GM18517 (cell line): ENCODE measurements around the gene MELK.

Source experiments
- ATAC-seq: cut with Tn5 transposase; IDR thresholded peaks from one replicate; pipeline ENCODE4 v1.9.1; 2021; ENCODE audit warnings: mild to moderate bottlenecking, moderate library complexity; ENCODE audit not compliant: unreplicated experiment

Gene MELK

GRCh38 chr9:36665921-36666431, 93.3 kb downstream of the MELK start:
- peak; percentile 52 for ATAC-seq

DNA sequence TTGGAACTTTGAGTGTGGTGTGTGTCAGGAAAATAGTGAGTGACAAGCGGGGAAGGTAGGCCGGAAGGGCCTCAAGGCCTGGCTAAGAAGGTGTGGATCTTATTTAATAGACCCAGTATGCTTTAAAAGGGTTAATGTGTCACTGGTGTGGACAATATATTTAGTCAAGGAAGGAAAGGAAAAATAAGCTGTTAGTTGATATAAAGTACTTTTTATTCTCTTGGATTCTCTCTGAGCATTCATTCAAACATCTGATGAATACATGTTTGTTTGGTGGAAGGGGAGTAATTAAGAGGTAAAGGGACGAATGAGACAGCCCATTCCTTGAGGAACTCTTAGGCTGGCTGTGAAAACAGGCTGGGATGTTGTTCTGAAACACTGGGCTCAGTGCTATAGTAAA, 98.9 kb downstream of the MELK start:
- ATAC-seq = no peak

- ATAC-seq = no peak
Observed at GRCh38 chr9:36676091-36676490, 103.4 kb downstream of the MELK start.

DNA sequence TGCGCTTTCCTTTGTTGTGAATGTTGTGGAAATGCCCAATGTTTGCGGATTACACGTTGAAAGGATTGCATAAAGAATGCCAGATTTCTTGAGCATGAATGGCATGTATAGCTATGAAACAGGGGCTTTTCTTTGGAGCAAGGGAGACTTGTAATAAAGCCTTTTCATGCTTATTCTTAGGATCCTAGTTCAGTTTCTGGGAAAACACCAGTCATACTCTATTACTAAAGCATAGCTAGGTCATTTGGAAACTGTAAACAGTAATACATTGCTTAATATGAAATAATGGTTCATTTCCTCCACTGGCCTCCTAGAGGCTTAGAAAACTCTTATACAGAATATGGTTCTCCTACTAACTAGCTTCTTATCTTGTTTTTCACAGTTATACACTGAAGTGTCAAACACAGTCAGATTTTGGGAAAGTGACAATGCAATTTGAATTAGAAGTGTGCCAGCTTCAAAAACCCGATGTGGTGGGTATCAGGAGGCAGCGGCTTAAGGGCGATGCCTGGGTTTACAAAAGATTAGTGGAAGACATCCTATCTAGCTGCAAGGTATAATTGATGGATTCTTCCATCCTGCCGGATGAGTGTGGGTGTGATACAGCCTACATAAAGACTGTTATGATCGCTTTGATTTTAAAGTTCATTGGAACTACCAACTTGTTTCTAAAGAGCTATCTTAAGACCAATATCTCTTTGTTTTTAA, 104.2 kb downstream of the MELK start:
- ATAC-seq = no peak

GRCh38 chr9:36677611-36678010, 104.9 kb downstream of the MELK start:
- ATAC-seq = no peak

DNA sequence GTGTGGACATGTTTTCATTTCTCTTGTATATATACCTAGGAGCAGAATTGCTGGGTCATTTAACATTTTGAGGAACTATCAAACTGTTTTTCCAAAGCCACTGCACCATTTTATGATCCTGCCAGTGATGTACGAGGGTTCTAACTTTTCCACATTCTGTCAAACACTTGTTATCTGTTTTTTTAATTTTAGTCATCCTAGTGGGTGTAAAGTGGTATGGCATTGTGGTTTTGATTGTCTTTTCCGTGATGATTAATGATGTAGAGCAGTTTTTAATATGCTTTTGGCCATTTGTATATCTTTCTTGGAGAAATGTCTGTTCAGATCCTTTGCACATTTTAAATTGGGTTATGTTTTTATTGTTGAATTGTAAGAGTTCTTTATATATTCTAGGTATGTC, 107.0 kb downstream of the MELK start:
- no peak for ATAC-seq

DNA sequence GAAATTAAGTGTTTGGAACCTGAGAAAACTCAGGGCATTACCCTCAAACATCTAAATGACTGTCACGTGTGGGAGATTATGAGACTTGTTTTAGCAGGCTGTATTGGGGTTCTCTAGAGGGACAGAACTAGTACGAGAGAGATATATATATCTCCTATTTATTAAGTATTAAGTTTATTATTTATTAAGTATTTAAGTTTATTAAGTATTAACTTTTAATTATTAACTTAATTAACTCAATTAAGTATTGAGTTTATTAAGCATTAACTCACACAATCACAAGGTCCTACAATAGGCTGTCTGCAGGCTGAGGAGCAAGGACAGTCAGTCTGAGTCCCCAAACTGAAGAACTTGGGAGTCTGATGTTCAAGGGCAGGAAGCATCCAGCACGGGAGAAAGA, 113.8 kb downstream of the MELK start:
- no peak for ATAC-seq

DNA sequence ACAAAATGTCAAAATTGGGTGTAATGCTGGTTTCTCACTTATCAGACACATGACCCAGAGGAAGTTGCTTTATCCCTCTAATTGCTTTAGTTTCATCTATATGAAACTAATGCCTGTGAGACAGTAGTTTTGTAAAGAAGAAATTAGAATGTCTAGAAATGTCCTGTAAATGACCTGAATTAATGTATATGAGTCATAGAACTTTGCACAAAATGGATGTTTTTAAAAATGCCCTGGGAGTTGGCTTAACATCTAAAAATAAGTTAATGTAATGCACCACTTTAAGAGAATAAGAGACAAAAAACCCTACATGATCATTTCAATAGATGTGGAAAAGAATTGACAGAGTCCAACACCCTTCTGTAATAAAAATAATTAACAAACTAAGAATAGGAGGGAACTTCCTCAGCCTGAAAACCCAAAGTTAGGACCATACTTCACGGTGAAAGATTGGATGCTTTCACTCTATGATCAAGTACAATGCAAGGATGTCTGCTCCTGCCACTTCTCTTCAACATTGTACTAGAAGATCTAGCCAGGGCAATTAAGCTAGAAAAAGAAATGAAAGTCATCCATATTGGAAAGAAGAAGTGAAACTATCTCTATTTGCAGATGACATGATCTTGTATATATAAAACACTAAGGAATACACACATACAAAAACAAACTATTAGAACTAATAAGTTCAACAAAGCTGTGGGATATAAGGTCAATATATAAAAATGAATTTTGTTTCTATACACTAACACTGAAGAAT, 117.9 kb downstream of the MELK start:
- no peak for ATAC-seq

- ATAC-seq = no peak
Observed at GRCh38 chr9:36691671-36692070, 119.0 kb downstream of the MELK start.

DNA sequence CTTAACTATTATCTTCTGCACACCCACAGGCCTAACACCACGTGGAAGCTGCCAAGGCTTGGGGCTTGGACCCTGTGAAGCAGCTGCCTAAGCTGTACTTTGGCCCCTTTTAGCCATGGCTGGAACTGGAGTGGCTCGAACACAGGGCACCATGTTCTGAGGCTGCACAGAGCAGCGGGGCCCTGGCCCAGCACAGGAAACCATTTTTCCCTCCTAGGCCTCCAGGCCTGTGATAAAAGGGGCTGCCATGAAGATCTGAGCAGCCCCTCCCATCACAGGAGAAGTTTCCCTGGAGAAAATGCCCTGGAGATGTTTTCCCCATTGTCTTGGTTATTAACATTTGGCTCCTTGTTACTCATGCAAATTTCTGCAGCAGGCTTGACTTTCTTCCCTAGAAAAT, 126.3 kb downstream of the MELK start:
- no peak for ATAC-seq

DNA sequence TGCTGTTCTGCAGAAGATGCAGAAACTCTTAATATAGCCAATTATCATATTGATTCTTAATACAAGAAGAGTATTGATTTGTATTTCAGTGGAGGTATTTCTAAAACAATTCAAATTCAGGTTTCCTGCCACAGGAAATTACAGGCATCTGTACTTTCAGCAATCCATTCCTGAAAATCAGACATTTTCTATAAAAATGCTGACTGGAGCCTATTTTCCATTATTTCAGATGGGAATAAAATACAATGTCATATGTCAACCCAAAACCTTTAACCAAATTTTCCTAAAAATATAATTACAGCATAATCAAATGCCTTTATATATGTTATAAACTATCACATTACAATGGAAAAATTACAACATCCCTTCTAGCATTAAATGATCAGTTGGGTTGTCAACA, 131.5 kb downstream of the MELK start:
- ATAC-seq = no peak

DNA sequence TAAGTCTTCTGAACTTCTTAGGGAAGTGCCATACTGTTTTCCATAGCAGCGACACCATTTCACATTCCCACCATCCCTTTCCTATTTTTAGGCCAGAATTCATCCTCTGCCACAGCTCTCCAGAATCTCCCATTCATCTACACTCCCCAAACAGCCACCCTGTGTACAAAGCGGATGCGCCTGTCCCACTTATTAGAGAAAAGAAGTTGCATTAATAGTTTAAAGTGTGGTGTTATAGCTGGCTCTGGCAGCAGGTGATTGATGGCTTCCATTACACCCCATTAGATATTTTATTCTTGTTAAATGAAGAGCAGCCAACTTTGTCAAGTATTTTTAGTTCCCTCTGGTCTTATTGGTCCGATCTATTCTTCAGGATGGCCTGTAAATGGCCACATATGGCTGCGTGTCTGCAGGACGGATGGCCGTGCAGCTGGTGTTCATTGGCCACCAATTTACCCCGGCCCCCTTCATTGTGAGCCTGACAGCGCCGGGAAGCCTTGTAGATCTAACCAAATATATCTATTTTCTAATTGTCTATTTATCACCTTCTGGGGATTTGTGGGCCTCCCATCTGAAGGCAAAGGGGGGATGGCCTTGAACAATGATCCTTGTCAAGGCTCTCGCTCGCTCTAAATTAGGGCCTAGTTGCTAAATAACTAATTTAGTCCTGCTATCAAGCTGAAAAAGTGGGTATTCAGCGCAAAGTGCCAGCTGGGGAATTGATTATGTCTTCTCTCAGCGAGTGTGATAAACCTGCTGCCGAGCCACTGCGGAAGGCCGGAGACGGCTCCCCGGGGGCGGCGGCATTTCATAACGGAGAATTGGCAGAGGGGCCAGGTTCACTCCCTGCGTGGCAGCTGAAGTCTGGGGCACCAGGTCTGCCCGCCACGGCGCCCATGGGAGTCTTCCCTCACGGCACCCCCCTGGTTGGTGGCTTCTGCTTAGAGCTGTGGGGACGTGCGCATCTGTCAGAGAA, 141.1 kb downstream of the MELK start:
- ATAC-seq = no peak

- ATAC-seq = no peak
Observed at GRCh38 chr9:36716496-36716895, 143.8 kb downstream of the MELK start.

GRCh38 chr9:36717276-36717675, 144.6 kb downstream of the MELK start:
- ATAC-seq = no peak

GRCh38 chr9:36718612-36719011, 145.9 kb downstream of the MELK start:
- no peak for ATAC-seq

DNA sequence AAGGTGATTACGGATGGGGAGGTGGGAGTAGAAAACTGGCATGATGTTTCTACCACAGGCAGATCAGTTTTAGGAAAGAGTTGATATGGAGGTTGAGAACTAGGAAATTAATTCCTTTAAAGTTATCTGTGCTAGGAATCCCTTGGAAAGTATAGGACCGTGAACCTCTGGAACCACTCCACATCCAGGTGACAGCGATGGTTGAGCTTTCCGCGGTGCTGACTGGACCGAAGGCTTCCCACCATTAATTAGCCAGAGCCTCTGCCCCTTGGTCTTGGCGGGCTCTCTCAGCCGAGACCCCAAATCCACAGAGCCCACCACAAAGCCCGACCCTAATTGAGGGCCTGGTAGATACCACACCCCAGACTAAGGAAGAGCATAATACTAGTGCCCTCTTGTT, 147.3 kb downstream of the MELK start:
- ATAC-seq = no peak

DNA sequence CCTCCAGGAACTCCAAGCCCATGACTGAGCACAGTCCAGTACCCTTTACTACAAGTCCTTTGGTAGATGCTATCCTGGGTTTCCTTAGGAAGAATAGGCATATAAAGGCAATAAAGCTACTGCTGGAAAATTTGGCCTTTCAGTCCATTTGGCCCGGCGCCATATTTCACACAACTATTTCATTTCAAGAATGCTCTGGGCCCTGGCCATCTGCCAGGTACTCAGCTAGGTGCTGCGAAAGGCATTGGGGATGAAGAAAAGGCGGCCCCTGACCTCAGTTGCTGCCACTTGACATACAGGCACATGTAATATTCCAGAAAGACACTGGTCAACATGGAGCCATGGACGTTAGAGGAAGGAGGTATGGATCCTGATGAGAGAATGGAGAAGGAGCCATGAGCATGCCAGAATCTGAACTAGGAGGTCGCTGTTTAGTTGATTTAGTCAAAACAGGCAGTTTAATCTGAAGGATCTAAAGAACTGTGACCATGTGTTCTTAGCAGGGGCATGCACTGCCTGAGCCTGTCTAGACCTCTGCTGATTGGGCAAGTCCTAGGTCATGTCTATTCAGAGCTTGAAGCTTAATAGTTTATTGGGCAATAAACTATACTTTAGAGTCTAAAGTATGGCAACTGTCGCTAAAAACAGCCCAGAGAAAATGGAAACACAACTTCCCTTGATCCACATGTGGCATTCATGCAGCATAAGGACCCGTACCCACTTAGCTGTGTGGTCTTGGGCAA, 149.3 kb downstream of the MELK start:
- ATAC-seq = no peak

GRCh38 chr9:36725777-36726356, 153.2 kb downstream of the MELK start:
- ATAC-seq = no peak
